Measurements from ENCODE around the gene ENKD1.
A peak's percentile ranks its signal among the peaks of the same experiment; 100 is the strongest.

ENKD1 gene

DNA sequence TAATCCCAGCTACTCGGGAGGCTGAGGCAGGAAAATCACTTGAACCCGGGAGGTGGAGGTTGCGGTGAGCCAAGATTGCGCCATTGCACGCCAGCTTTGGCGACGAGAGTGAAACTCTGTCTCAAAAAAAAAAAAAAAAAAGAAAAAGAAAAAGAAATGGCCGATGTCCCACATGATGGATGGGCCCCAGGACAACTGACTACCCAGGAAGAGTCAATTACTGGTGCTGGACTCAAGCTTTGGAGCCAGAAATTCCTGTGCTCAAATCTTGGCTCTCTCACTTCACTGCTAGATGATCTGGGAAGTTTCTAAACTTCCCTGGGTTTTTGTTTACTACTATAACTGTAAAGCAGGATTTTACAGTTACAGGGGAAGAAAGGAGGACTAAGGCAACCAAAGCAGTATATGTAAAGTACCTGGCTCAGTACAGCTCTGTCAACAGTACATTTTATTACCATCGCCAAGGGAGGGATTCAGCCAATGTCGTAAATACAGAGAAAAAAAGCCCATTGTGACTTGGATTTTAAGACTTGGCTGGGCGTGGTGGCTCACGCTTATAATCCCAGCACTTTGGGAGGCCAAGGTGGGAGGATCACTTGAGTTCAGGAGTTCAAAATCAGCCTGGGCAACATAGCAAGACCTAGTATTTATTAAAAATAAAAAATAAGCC is 11.9 kb upstream of the ENKD1 start:
- no peak for DNase-seq

DNA sequence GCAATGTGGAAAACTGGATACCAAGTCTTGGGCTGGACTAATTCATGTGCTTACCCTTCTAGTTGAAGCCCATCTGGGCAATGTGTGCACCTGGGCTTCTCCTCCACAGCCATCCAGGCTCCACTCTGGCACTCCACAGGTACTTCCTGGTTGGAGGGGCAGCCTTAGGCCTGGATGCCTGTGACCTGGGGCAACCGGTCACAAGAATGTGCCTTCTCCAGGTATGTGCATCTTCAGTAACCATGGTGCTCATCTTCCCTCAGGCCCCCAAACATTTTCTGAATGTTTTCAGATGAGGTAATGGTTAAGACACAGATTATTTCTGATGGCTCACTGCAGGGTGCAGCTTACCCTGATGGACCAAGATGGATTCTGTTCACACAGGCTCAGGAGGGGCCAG is 11.2 kb upstream of the ENKD1 start:
- no peak for DNase-seq

DNA sequence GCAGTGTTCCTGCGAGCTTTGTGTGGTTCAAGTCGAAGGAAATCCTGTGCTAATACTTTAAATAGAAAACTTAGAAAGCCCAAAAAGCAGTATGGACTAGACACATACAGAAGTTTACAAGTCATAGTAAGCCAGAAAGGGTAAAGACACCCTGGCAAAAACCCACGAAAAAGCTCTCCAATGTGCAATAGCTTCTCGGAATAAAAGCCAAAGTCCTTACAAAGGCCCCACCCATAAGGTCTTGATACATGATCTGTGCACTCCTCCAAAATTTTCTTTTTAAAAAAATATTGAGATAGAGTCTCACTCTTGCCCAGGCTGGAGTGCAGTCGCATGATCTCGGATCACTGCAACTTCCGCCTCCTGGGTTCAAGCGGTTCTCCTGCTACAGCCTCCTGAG is 10.4 kb upstream of the ENKD1 start:
- no peak for DNase-seq

DNA sequence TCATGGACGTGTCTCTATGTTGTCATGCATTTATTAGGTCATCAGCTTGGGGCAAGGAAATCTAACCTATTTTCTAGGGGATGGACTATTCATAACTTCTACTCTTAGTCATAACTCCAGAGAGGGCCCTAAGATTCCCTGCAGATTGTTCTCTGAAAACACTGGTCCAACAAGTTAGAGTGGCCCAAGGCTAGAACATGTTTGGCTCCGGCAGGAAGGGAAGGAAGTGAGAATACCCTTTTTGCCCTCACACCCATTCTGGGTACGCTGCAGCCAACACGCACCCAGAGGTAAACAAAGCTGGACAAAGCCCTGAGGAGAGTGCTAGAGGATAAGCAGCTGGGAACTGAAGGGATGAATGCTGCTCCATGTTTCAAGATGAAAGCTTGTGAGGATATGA is 10.0 kb upstream of the ENKD1 start:
- no peak for DNase-seq

DNA sequence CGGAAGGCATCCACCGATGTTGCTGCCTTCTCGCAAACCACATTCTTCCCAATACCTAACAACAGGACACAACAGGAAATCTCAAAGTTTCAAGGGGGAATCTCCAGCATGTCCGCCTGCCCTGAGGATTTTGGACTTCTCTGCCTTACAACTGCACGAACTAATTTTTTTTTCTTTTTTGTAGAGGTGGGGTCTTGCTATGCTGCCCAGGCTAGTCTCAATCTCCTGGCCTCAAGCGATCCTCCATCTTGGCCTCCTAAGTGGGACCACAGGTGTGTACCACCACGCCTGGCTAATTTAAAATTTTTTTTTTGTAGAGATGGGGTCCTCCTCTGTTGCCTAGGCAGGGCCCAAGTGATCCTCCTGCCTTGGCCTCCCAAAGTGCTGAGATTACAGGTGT is 9.4 kb upstream of the ENKD1 start:
- DNase-seq = no peak

DNA sequence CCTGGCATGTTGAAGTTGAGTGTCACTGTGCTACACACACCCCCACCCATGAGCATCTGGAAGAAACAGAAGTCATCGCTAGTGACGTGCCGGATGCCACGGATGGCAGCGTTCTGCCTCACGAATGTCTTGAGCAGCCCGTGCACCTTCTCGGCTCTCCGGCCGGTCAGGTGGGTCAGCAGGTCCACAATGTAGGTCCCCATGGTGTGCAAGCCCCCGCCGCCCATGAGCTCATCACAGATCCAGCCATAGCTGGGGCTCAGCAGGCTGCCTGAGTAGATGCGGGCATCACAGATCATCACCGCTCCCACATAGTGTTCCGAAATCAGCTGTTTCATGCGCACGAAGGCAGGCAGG is 9.0 kb upstream of the ENKD1 start:
- no peak for DNase-seq

DNA sequence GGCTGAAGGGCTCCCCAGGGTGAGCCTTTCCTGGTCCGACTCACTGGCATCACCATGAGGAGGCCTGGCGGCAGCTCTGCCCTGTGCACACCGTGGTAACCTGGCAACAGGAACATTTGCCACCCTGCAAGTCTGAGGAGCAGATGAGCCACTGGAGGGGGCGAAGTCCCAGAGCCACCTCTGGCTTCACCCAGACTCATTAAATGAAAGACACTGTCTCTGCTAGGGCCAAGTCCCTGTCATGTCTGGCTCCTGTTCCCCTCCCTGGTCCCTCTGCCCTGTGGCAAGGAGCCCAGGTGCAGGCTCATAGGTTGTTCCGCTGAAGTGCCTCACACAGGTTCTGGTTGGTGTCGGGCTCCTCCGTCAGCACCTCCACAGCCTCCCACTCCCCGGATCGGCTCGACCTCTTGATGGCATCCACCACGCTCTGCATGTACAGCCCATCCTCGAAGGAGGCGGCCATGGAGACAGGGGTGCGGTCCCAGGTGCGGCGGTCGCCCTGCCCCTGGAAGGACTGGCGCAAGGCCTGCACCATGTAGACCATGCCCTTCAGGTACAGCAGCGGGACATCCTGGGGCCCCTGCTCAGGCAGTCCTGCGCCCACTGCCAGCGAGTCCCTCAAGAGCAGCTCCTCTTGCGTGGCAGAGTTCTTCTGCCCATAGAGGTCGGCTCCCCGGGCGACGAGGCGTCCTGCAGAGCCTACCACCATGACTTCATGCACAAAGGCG is 8.5 kb upstream of the ENKD1 start:
- DNase-seq = peak; percentile 28

DNA sequence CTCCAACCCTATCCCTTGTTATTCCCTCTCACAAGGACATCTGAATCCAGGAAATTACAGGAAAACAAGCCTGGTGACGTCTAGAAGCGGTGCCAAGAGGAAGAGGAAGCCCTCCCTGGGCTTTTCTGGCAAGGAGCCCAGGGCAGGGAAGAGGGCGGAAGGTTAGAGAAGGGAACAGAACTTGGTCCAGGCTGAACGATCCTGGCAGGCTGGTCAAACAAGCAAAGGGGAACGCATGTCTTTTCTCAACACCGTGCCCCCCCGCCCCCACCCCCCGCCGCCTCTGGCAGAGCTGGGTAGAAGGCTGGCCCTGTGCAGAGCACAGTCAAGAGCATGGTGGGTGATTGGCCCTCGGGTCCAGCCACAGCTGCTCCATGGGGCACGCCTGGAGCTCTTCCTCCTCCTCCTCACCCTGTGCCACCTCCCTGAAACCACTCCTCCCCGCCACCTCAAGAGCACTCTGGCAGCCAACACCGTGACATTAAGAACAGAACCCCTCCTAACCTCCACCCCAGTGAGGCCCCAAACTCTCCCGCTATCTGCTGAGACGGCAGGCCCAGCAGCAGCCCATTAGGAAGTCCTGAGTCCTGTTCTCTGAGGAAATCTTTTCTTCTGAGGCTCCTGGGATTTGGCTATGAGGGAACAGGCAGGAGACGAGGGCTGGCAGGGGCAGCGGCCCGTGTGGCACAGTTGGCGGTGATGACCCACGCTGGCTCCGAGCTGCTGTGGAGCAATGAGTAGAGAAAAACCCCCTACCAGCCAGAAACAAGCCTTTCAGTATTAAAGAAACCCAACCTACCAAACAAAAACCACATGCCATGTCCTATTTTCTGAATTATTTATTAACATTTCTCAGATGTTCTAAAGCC is 7.4 kb upstream of the ENKD1 start:
- peak; percentile 61 for DNase-seq

DNA sequence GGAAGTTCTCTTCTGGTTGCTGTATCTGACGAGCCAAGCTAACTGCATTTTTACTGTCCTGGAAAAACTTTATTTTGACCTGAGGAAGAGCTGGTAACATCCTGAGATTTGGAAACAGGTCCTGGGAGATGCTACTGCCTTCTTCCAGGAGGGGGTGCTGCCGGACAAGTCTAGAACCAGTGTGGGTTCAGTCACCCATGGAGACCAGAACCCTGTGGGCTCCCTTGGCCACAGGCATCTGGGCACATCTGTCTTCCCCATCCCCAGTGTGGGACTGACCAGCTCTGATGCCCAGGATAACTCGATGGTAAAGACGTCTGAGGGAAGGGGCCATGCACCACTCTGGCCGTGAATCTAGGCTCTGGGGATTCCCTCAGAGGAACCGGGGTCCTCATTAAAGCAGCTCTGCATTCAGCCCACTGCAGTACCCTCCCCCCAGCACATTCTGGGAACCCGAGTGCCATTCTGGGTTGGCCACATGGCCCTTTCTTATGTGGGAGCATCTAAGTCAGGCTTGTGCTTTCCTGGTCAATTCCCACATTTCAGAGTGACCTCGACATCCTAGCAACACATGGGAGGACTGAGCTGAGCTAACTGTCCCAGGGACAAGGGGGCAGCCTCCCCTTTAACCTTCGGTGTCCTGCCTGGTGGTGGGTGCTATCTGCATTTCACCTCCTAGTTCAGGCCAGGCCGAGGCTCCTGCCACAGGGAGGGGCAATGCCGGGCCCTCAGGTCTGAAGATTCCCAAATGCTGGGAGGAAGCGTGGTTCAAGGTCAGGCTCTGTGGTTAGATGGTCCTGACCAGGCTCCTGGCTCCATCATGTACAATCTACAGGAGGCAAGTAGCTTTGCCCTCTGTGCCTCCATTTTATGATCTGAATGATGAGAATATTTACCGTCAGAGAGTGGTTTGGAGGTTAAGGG is 6.5 kb upstream of the ENKD1 start:
- DNase-seq = peak; percentile 72

DNA sequence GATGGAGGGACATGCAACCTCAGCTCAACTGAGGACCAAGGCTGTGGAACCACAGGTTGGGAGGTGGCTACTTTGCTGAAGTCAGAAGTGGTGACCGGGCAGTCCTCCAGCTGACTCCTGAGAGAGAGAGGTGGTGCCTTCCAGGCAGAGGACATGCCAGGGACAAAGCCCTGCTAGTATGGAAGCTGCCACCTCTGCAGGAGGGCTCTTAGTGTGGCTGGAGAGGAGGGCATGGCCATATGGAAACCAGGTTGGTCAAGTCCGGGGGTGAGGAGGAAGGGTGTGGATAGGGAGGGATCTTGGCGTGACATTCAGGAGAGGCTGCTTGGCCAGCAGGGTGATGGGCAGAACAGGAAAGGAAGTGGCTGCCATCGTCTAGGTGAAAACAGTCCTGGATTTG is 5.8 kb upstream of the ENKD1 start:
- DNase-seq = no peak

DNA sequence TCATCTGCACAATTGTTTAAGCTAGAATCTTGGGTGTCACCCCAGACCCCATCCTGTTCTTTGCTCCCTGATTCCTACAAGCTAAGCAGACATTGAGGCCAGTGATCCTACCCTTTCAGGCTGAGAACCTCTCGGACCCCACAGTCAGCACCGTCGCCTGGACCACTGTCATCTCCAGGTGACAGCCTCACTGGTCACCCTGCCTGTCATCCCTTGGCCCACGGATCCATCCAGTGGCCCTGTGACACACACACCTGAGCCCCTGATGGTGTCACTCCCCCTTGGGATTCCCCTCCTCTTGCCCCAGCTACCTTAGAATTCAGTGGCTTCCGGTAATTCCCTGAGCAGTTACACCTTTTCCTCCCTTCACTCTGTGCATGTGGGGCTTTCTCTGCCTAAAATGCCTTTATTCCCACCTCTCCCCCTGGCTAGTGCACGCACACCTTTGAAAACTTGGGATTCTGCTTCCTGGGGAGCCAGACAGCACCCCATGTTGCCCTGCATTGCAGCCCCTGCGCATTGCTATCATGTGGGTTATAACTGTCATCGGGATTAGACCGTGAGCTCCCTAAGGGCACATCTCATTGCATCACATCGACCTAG is 3.0 kb upstream of the ENKD1 start:
- no peak for DNase-seq

DNA sequence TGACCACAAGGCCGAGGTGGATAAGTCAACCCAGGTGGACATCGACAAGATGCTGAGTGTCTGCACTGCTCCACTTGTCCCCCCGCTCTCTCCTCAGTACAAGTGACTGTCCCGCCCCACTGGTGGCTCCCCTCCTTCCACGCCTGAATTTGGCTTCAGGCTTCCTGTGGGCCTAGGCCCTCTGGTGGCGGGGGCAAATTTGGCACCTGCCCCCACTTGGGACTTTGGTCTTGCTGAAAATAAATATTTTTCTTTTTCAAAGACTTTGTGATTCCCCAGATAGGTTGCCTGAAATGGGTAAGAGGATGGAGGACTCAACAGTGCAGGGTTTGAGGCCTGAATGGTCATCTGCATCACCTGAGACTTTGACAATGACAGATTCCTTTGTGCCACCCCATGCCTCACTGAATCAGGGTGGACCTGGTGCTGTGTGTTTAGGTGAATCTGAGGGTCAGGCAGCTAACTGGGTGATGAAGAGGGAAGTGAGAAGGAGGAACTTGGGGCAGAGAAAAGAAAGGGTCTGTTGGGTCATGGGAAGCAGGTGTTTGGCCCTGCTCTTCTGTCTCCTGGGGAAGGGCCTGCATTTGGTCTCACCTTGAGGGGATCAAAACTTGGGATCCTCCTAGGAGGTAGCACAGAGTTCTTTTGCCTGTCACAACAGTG is 2.1 kb upstream of the ENKD1 start:
- no peak for DNase-seq

DNA sequence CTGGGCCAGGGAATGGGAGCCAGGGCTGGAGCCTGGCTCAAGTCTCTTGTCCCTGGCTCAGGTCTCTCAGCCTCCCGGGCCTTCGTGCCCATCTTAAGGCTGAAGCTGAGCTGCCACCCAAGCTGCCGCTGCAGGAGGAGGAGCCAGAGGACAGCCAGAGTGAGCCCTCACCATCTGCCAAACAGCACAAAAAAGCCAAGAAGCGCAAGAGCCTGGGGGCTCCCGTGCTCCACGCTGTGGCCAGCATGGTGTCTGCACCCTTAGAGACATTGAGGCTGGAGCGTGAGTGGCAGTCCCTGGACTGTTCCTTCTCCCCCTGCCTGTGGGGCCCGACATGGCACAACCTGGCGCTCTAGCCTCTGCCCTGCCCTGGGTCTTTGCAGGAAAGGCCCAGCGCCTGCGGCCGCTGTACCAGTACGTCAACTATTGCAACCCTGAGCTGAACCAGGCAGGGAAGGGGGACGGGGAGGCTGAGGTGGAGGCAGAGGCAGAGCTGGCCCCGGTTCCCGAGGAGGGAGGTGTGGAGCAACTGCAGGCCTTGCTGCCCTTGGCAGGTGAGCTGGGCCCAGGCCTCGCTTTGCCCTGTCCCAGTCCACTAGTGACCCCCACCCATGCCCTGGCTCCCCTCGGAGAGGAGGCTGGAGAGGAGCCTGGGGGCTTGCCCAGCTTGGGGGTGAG is 1.4 kb upstream of the ENKD1 start:
- DNase-seq = peak; percentile 96

DNA sequence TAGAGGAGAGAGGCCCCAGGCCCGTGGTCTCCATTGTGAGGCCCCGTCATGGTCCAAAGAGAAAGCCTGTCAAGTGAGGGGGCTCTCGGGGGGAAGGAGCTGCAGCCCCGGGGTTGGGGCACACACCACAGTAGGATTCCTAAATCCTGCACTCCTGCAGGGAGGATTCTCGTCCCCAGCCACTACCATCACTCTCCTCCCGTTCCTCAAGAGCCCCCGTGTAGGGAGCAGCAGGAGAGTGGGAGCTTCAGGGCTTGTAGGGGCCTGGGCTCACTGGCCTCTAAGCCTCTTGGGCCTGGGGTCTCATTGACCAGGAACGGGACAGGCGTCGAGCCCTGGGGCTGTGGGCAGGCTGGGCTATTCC is 885 bp upstream of the ENKD1 start:
- DNase-seq = no peak

DNA sequence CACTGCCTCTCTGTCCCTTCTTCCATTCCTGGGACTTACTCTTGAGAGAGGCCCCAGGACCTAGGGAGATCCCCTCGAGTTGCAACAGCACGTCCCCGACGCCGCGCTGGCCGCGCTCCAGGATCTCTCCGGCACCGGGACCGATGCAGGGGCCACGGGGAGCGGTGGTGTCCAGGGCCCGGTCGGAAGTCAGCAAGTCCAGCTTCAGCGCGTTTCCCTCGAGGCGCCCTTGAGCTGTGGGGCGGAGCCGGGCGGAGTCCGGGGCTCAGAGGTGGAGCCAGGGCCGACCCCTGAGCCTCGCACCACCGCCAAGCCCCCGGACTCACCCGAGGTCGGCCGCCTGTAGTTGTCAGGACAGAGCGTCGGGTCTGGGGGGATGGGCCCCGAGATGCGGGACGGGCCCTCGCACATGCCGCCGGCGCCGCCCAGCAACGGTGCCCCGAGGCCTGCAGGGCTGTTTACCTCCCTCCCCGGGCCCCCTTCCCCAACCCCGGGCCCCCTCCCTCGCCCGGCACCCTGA is 458 bp downstream of the ENKD1 start:
- peak; percentile 70 for DNase-seq

DNA sequence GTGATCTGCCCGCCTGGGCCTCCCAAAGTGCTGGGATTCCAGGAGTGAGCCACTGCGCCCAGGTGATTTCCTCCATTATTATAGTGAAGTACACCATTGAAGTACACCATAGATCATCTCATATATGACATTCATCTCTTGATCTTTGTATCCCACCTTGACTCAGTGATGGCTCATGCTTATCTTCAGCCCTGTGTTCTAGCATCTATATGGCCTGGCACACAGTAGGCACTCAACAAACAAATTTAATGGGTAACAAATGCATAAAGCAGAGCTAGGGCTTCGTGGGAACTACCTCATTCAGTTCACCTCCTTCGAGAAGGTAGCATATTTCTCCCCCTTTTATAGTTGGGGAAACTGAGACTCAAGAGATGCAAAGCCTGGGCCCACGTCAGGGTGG is 952 bp downstream of the ENKD1 start:
- DNase-seq = no peak

DNA sequence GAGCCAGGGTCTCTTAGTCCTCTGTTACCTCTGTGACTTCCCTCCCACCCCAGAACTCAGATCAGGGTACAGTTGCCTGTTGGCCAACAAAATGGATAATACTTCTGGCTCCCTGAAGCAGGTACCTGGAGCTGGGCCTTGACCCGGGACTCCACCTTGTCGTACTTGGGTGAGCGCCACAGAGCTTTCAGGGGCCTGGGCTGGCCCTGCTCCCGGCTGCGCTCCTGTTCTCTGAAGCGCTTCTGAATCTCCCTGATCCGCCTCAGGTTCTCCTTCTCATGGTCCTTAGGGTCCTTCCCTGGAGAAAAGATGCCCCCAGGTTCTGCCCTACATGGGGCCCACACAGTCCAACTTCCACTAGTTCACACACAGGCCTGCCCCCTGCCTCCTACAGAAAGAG is 1.7 kb downstream of the ENKD1 start:
- DNase-seq = no peak

DNA sequence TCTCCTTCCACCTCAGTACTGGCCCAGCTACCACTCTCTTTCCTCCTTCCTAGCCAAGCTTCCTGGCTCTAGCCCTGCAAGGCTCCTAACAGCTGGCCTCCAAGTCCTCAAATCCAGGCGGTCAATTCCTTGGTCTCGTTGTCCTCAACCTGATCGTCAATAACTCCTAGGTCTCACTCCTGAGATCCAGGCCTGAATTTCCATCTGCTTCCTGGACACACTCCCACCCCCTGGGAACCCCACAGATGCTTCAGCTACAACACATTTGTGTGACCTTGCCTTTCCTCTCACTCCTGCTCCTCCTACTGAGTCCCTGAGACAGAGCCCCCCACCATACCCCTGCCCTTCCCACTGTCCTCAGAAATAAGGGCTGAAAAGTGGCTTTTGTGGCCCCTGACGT is 2.3 kb downstream of the ENKD1 start:
- no peak for DNase-seq

DNA sequence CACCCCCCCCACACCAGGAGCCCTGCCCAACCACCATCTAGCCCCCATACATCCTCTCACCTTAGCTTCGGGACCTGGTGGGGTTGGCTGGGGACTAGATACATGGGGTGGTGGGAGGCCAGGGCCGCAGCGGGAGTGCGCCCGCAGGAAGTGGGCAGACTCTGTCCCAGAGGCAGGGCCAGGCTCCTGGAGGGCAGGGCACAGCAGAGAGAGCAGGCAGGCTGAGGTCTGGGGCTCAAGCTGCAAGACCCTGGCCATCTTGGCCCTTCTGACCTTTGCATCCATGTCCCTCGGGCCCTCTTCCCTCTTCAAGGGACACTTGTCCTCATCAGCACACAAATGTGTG is 2.7 kb downstream of the ENKD1 start:
- DNase-seq = no peak

DNA sequence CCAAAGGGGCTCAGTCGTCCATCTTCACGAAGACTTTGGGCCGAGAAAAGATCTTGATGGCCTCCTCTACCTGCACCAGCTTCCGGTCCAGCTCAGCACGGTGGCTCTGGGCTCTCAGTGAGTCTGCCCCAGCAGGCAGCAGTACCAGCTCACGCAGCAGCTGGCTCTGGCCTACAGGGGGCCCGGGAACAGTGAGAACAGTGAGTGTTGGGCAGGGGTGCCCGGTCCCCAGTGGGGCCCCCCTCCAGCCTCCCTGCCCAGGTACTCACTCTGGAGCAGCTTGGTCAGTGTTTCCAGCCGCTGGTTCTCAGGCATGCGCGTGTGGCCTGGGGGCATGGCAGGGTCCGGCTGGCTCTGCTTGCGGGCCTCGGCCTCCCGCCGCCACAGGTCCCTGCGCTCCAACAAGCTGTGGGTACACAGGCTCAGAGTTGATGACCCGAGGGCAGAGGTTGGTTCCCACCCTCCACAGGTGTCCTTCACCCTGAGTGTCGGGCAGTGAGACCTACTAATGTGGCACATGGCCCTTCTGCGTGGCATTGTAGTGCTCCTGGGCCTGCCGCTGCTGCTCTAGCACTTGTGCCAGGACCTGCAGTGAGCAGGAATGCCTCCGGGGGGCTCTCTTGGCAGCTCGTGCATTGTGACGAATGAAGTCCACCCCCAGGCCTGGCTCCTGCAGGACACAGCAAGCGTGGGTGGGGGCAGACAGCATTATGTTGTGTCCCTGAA is 3.2 kb downstream of the ENKD1 start:
- DNase-seq = peak; percentile 49

DNA sequence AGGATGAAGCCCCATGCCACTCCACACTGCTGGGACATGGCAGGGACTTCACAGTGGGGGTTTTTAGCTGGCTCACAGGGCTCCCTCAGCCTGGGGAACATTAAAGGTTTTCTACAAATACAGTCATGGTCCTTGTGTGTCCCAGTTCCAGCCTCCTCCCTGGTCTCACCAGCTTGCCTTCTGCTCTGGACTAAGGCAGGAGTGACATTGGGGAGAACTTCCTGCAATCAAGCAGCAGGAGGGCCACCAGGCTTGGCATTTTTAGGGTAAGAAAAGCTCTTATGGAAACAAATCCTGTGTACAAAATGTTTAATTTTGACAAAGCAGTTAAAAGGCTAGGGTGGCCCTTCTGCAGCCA is 3.9 kb downstream of the ENKD1 start:
- no peak for DNase-seq

All from DMS53 (cell line).